Glutamatergic neuron (in vitro differentiated cells): ENCODE data around the gene UBE2D2. TPM values are rescaled to one million over a fixed set of nuclear protein-coding genes. Genes with fewer than 3 reads are reported as not detected.
"Not testable (repeated sequence)": the region's sequence is repeated elsewhere in the genome, so short reads cannot be mapped to it uniquely, and the experiment has no call there.

Source experiments
- DNase-seq: peaks from one replicate; pipeline ENCODE4 v3.0.0; 2022
- H3K27ac Mint-ChIP-seq: one replicate; pipeline ENCODE4 v1.8.0; 2020; ENCODE audit warnings: mild to moderate bottlenecking, mixed read lengths, inconsistent platforms; ENCODE audit not compliant: unreplicated experiment
- H3K27me3 Mint-ChIP-seq: one replicate; pipeline ENCODE4 v1.8.0; 2020; ENCODE audit warnings: mild to moderate bottlenecking, moderate library complexity, mixed read lengths, inconsistent platforms; ENCODE audit not compliant: unreplicated experiment
- H3K36me3 Mint-ChIP-seq: one replicate; pipeline ENCODE4 v1.8.0; 2020; ENCODE audit warnings: mild to moderate bottlenecking, mixed read lengths, inconsistent platforms; ENCODE audit not compliant: unreplicated experiment
- H3K4me1 Mint-ChIP-seq: one replicate; pipeline ENCODE4 v1.8.0; 2020; ENCODE audit warnings: mild to moderate bottlenecking, low read depth, mixed read lengths, inconsistent platforms; ENCODE audit not compliant: unreplicated experiment
- H3K4me3 Mint-ChIP-seq: one replicate; pipeline ENCODE4 v1.8.0; 2020; ENCODE audit warnings: mild to moderate bottlenecking, mixed read lengths, inconsistent platforms; ENCODE audit not compliant: unreplicated experiment
- H3K9me3 Mint-ChIP-seq: one replicate; pipeline ENCODE4 v1.8.0; 2020; ENCODE audit warnings: mild to moderate bottlenecking, moderate library complexity, mixed read lengths, inconsistent platforms; ENCODE audit not compliant: unreplicated experiment
- total RNA-seq: library from RNA; stranded (reverse); fragmentation: NEBNext Ultra II Directional; extraction: Animal tissue kit (Norgen Biotek cat#: 25700); gene quantifications from one replicate; pipeline ENCODE4 v1.2.1, GENCODE V29; 2021; ENCODE audit not compliant: unreplicated experiment
- TF ChIP-seq, protein P1 (sequence below): fragments of 200-600 bp; sonication (generic); IDR thresholded peaks from one replicate; pipeline ENCODE4 v1.5.0; 2021; ENCODE audit not compliant: partially characterized antibody, unreplicated experiment

UBE2D2 gene
- total RNA-seq, 1 donor from 2014 or later: 188 TPM

DNA sequence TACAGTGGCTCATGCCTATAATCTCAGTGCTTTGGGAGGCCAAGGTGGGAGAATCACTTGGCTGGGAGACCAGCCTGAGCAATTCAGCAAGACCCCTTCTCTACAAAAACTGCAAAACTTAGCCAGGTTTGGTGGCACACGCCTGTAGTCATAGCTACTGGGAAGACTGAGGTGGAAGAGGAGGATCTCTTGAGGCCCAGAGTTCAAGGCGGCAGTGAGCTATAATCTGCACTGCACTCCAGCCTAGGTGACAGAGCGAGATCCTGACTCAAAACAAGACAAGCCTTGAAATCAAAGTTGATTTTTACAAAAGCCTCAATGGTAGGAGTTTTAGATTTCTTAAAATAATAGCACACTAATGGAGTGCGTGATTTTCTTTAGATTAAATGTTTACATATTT is 14.6 kb downstream of the UBE2D2 start:
- DNase-seq: no peak
- H3K36me3 Mint-ChIP-seq: no peaks in the 10 kb centered on the region
- TF ChIP-seq, protein P1, sequence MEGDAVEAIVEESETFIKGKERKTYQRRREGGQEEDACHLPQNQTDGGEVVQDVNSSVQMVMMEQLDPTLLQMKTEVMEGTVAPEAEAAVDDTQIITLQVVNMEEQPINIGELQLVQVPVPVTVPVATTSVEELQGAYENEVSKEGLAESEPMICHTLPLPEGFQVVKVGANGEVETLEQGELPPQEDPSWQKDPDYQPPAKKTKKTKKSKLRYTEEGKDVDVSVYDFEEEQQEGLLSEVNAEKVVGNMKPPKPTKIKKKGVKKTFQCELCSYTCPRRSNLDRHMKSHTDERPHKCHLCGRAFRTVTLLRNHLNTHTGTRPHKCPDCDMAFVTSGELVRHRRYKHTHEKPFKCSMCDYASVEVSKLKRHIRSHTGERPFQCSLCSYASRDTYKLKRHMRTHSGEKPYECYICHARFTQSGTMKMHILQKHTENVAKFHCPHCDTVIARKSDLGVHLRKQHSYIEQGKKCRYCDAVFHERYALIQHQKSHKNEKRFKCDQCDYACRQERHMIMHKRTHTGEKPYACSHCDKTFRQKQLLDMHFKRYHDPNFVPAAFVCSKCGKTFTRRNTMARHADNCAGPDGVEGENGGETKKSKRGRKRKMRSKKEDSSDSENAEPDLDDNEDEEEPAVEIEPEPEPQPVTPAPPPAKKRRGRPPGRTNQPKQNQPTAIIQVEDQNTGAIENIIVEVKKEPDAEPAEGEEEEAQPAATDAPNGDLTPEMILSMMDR: no peak
- no peaks in the 10 kb centered on the region for H3K27me3 Mint-ChIP-seq
- no peak overlapping the region for H3K27ac Mint-ChIP-seq
- peaks cover 13% of the 10 kb centered on the region for H3K4me1 Mint-ChIP-seq
- H3K4me3 Mint-ChIP-seq: no peak overlapping the region
- H3K9me3 Mint-ChIP-seq: no peaks in the 10 kb centered on the region

DNA sequence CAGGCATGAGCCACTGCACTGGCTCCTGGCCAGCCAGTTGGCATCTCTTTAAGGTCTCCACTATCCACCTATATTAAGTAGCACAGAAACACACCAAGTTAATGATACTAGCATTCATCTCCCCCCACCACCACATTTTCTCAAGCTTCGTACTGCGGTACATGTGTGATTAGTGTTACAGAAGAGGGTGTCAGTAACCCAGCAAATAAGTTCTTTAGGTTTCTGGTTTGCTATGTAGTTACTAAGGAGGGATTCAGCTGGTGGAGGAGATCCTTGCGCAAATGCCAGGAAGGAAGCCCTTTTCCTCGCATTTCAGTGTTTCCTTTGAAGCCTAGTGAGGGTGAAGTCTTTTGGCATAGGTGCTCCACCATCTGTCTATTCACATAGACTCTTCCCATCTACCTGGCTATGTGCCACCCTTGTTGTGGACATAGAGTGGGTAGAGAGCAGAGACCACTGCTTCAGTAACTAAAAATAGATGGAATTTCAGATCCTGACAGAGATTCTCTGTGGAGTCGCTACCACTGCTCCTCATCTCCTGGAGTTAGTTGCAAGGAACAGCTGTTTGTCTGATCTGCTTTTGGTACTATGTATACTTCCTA is 16.7 kb downstream of the UBE2D2 start:
- no peak overlapping the region for H3K4me3 Mint-ChIP-seq
- peaks cover 13% of the 10 kb centered on the region for H3K4me1 Mint-ChIP-seq
- H3K27me3 Mint-ChIP-seq: peaks cover 3% of the 10 kb centered on the region
- TF ChIP-seq, protein P1: no peak
- H3K27ac Mint-ChIP-seq: no peak overlapping the region
- no peak for DNase-seq
- H3K36me3 Mint-ChIP-seq: no peaks in the 10 kb centered on the region
- no peaks in the 10 kb centered on the region for H3K9me3 Mint-ChIP-seq

DNA sequence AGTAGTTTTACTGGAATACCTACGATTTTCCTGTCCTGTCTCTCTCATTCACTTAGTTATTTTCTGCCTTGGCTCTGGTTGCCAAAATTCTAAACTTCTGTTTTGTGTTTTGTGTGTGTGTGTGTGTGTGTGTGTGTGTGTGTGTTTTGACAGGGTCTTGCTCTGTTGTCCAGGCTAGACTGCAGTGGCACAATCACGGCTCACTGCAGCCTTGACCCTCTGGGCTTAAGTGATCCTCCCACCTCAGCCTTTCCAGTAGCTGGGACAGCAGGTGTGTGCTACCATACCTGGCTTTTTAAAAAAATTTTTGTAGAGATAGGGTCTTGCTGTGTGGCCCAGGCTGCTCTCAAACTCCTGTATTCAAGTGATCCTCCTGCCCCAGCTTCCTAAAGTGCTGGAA is 17.2 kb downstream of the UBE2D2 start:
- DNase-seq: no peak
- Mint-ChIP-seq H3K27ac (no peak overlapping the region), H3K9me3 (no peaks in the 10 kb centered on the region), H3K27me3 (peaks cover 3% of the 10 kb centered on the region), H3K4me1 (peaks cover 13% of the 10 kb centered on the region), H3K4me3 (no peak overlapping the region), H3K36me3 (no peaks in the 10 kb centered on the region)
- TF ChIP-seq, protein P1: no peak

DNA sequence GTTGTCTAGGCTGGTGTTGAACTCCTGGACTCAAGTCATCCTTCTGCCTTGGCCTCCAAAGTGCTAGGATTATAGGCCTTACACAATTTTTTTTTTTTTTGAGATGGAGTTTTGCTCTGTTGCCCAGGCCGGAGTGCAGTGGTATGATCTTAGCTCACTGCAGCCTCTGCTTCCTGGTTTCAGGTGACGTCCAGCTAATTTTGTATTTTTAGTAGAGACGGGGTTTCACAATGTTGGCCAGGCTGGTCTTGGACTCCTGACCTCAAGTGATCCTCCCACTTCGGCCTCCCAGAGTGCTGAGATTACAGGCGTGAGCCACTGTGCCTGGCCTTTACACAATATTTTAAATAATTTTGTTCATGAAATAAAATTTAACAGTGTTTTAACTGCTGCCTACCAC is 21.0 kb downstream of the UBE2D2 start:
- not testable (repeated sequence) for H3K4me3 Mint-ChIP-seq, H3K9me3 Mint-ChIP-seq, H3K4me1 Mint-ChIP-seq, DNase-seq, H3K27ac Mint-ChIP-seq, H3K27me3 Mint-ChIP-seq, H3K36me3 Mint-ChIP-seq

DNA sequence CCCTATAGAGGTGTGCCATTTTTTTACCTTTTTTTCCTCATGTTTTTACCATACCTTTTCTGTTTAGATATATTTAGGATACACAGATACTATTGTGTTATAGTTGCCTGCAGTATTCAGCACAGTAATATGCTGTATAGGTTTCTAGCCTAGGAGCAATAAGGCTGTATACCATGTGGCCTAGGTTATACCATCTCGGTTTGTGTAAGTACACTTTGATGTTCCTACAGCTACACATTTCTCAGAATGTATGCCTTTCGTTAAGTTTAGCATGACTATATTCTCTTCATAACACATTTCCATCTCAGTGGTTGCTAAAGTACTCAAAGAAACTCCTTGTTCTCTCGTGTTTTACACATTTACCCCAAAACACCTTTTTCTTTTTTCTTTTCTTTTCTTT is 23.0 kb downstream of the UBE2D2 start:
- no peak for DNase-seq
- Mint-ChIP-seq H3K4me3 (no peak overlapping the region), H3K27ac (no peak overlapping the region), H3K36me3 (no peaks in the 10 kb centered on the region), H3K9me3 (no peaks in the 10 kb centered on the region), H3K27me3 (peaks cover 3% of the 10 kb centered on the region), H3K4me1 (peaks cover 3% of the 10 kb centered on the region)
- TF ChIP-seq, protein P1: no peak

DNA sequence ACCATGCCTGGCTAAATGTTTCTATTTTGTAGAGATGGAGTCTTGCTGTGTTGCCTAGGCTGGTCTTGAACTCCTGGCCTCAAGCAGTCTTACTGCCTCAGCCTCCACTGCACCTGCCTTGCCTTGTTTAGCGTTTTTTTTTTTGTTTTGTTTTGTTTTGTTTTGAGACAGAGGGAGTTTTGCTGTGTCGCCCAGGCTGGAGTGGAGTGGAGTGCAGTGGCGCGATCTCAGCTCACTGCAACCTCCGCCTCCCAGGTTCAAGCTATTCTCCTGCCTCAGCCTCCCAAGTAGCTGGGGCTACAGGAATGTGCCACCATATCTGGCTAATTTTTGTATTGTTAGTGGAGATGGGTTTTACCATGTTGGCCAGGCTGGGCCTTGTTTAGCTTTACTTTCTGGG is 27.0 kb downstream of the UBE2D2 start:
- not testable (repeated sequence) for DNase-seq, H3K36me3 Mint-ChIP-seq, H3K27ac Mint-ChIP-seq

More for the DNA sequence above, 27.0 kb downstream of the UBE2D2 start:
- H3K9me3 Mint-ChIP-seq, H3K4me1 Mint-ChIP-seq, H3K4me3 Mint-ChIP-seq, H3K27me3 Mint-ChIP-seq: not testable (repeated sequence)
